ENCODE results near the gene TMC5. TPM values are rescaled to one million over a fixed set of nuclear protein-coding genes. Genes with fewer than 3 reads are reported as not detected.

TMC5 gene
- total and polyA plus RNA-seq, 2 of the 4 experiments (the other 2 are of a cell fraction): not detected

DNA sequence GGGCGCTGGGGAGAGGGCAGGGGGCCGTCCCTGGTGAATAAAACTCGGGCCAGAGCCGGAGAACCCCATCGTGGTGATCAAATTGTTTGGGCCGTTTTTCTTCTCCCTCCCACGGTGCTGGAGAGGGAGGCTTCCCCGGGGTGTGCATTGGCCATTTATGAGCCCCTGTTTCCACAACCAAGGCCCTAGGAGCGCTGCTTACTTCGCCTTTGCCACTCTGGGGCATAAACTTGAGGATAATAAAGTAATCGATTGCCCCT lies 106.6 kb downstream of the TMC5 start:
- intact Hi-C loops (cut with micrococcal nuclease) (loop anchor here (5.0 kb wide), 2 partner anchors 412 to 437 kb away; partner anchors contain the start of gene ITPRIPL2), dilution Hi-C loops (cut with HindIII; ENCODE audit: low sequenced_read_pairs, unreplicated experiment) (no loop called here), in situ Hi-C loops (cut with MboI; ENCODE audit: low sequenced_read_pairs) (no loop called here)
- no CpG with 5 or more reads among the region's 11 CpGs for WGBS, 2 experiments (ENCODE audit: extremely low coverage in 2 of 2, insufficient read length in 1 of 2)
- Histone ChIP-seq H3K14ac (replicated peaks; ENCODE audit: low read depth, low read length) (peak overlapping the region; percentile 57; the same call in 1 of the 2 replicates), H2AFZ (replicated peaks; ENCODE audit: low read length, poor library complexity) (peak overlapping the region; percentile 99), H4K8ac (ENCODE audit: low read depth in 2 of 2, low read length in 2 of 2) (peak overlapping the region; percentile 27 to 55; a peak in 3 of 4 replicates), H4K91ac (ENCODE audit: insufficient read depth, low read depth, low read length) (no peak overlapping the region), H2AK5ac (ENCODE audit: low read depth, low read length) (no peak overlapping the region), H3K4ac (ENCODE audit: low read depth, low read length) (no peak overlapping the region), H3K23ac (ENCODE audit: low read depth, low read length) (peak overlapping the region; percentile 80; the same call in 1 of the 2 replicates), H3K9me3 (ENCODE audit: control insufficient read depth, insufficient read depth, low read length) (no peaks in the 10 kb centered on the region), H4K20me1 (ENCODE audit: insufficient read depth, low read length) (no peaks in the 10 kb centered on the region), H3K4me2 (ENCODE audit: low read depth, low read length) (peak overlapping the region; percentile 78), H2AK9ac (replicated peaks; ENCODE audit: low read depth, low read length, poor library complexity) (peak overlapping the region; percentile 98), H3K79me1 (ENCODE audit: low read depth in 1 of 2, low read length in 2 of 2) (peaks cover 23 to 54% of the 10 kb centered on the region in 2 experiments), H2BK120ac (ENCODE audit: low read depth, low read length) (no peak overlapping the region), H3K27ac (ENCODE audit: insufficient read depth, low read length) (peak overlapping the region; percentile 1; the same call in 1 of the 2 replicates), H2BK20ac (ENCODE audit: low read depth, low read length) (no peak overlapping the region), H3K4me3 (ENCODE audit: insufficient read depth, low read depth, low read length) (peak overlapping the region; percentile 86), H3K4me1 (ENCODE audit: control insufficient read depth, insufficient read depth, low read length) (peaks cover 3% of the 10 kb centered on the region; the same call in 1 of the 2 replicates), H2BK5ac (ENCODE audit: low read depth, low read length, poor library complexity, severe bottlenecking) (no peak overlapping the region), H3K18ac (ENCODE audit: low read depth, low read length) (no peak overlapping the region), H3K9ac (ENCODE audit: low read depth, low read length) (peak overlapping the region; percentile 76), H3K9me1 (ENCODE audit: insufficient read depth, low read length) (peaks cover 5% of the 10 kb centered on the region), H3K27me3 (ENCODE audit: control insufficient read depth, insufficient read depth, low read length) (no peaks in the 10 kb centered on the region), H3K36me3 (ENCODE audit: control insufficient read depth, insufficient read depth, low read length) (peaks cover 3% of the 10 kb centered on the region; the same call in 1 of the 2 replicates), H3K56ac (ENCODE audit: extremely low read depth, insufficient read depth, low read length) (0 out of 2 replicates have a peak overlapping the region, but pooled peaks have one; percentile 39), H2BK15ac (ENCODE audit: low read depth, low read length) (no peak overlapping the region), H4K5ac (ENCODE audit: low read depth, low read length) (no peak overlapping the region)
- CTCF ChIA-PET: no interaction called here
- POLR2A ChIA-PET (ENCODE audit: unreplicated experiment): interaction anchor here (0.6 kb wide), 1 partner anchor 724 kb away, joined by 3 read pairs; no protein-coding TSS in a partner anchor
- TF ChIP-seq CEBPB (IDR thresholded peaks at IDR 0.05; ENCODE audit: low read depth, low read length): no peak
- no peak for TF ChIP-seq FOS (IDR thresholded peaks at IDR 0.05; ENCODE audit: low read depth, low read length)
- no peak for TF ChIP-seq SMC3 (IDR thresholded peaks at IDR 0.05; ENCODE audit: low read depth, low read length)
- no peak for TF ChIP-seq BHLHE40 (IDR thresholded peaks at IDR 0.05; ENCODE audit: low read depth, low read length)
- TF ChIP-seq RCOR1 (IDR thresholded peaks at IDR 0.05; ENCODE audit: insufficient replicate concordance, low read length): no peak
- TF ChIP-seq NFE2L2 (IDR thresholded peaks at IDR 0.05; ENCODE audit: low read depth, low read length): no peak
- TF ChIP-seq MXI1 (IDR thresholded peaks at IDR 0.05; ENCODE audit: borderline replicate concordance, low read depth, low read length): no peak
- TF ChIP-seq RAD21 (IDR thresholded peaks at IDR 0.05; ENCODE audit: low read length): no peak
- no peak for TF ChIP-seq CHD1 (IDR thresholded peaks at IDR 0.05; ENCODE audit: low read depth, low read length)
- ATAC-seq (ENCODE audit: low read depth) (no peak), DNase-seq (no peak)
- no TSS peak for BruUV-seq (replicated peaks)

All from IMR-90 (cell line).